EH (cell line): ENCODE results near the gene FAM110D.

Experiments
- DNase-seq: peaks from one replicate; pipeline ENCODE4 v3.0.0-alpha.2; 2015; ENCODE audit warnings: low read depth

The FAM110D gene

GRCh38 chr1:26163684-26164035, 4.8 kb downstream of the FAM110D start:
- no peak for DNase-seq

DNA sequence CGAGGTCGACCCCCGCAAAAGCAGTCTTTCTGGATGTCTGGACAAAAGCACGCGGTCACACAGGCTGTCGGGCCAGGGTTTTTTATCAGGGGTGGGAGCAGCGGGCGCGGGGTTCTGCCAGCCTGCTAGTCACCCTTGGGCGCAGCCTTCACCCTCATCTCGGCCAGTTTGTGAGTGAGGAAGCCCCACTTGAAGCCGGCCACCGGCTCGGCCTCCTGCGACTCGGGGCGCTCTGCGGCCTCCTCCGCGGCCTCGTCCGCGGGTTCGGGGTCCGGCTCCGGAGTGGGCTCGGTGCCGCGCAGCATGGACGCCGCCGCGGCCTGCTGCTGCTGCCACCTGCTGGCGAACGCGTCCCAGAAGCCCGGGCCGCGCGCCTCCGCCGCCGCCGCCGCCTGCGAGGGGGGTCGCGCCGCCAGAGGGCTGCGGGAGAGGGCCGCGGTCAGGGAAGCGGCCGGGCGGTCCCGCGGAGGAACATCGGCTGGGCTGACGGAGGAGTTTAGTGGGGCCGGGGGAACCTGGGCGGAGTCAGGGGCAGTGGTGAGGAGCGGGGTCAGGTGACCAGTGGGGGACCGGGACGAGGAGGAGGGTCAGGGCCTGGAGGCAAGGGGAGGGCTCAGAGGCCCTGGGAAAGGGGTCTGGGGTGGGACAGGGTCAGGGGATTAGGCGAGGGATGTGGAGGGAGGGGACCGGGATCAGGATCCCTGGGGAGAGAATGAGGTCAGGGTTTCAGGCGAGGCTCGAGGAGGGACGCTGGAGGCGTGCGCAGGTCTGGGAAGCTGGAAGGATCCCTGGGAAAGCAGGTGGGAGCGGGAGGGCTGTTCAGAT, 5.4 kb downstream of the FAM110D start:
- DNase-seq: peak; percentile 22

DNA sequence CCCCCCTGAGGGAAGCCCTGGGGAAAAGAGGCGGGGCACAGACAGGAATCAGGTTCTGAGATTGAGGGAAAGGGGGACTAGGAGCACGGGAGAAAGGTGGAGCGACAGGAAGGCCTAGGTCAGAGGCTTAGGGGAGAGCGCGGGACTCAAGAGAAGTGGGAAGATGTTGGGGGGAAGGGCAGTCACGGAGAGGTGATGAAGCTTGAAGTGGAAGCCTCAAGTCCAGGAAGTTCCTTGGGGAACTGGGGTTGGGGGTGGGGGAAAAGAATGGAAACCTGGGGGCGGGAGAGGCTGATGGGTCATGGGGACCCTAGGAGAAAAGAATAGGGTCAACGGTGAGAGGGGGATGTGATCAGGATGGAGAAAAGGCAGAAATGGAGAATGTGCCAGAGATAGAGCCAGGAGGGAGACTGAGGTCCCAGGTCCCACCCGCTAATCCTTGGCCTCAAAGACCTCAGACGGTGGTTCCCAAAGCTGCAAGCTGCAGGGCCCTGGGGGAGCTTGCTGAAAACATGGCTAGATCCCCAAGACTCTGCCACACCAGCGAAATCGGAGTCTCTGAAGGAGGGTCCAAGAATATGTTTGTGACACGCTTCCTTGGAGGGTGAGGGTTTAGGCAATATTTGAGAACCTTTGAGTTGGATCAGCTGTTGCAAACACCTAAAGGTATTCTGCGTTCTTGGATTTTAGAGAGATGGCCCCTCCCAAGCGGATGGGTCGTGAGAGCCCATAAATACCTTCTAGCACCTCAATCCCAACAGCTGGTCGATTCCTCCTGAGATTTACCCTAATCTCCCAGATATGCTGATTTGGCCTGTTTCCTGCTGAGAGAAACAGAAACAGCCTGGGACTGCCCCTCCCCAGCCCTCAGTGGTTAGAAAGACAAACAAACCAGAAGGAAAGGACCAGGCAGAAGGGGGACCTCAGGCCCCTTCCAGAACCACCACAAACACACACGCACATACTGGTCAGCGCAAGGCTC, 6.3 kb downstream of the FAM110D start:
- no peak for DNase-seq

GRCh38 chr1:26166719-26167281, 7.9 kb downstream of the FAM110D start:
- DNase-seq: no peak

DNA sequence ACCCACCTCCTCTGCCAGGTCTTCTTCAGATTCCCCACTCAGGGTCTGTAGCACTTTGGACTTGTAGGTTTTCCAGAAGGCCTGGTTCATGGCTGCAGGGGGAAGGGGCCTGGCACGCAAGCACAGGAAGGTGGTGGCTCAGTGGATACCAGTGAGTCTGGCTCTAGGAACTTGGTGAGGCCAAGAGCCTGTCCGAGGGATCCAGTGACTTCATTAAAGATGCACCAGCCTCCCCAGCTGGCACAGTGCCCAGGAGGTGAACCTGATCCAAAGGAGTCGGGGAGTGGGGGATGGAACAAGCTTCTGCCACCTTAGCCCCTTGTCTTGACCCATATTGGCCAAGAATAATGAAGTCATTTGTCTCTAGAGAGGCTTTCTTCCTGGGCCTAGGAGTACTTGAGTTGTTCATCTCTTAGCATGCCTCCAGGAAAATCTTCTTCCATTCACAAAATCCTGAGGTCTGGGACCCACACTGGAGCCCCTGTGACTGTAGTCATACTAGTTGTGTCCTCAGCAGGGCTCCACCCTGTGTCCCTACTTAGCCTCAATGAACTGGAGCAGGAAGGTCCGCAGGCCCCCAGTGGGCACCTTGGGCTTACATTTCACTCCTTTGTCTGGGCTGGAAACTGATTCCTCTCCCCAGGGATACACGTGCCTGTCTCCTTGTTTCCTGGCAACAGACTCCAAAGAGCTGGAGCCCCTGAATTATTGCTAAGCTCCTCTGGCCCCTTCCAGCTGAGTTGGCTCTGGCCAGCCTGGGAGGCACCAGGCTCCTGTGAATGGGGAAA, 9.7 kb downstream of the FAM110D start, which contains the start of gene C1orf232:
C1orf232 (minus strand) TSS at position 554 of the 788 bp plus-strand sequence; CDS start at position 90, 464 bp downstream.
- DNase-seq: no peak

- no peak for DNase-seq
Observed at GRCh38 chr1:26169198-26169554, 10.3 kb downstream of the FAM110D start.

- DNase-seq: peak; percentile 91
Observed at GRCh38 chr1:26169669-26170471, 11.0 kb downstream of the FAM110D start, which contains the start of gene ZNF593. Gene ZNF593, plus strand, starts transcription at chr1:26169908. Its CDS starts 76 bp downstream, at chr1:26169984.

DNA sequence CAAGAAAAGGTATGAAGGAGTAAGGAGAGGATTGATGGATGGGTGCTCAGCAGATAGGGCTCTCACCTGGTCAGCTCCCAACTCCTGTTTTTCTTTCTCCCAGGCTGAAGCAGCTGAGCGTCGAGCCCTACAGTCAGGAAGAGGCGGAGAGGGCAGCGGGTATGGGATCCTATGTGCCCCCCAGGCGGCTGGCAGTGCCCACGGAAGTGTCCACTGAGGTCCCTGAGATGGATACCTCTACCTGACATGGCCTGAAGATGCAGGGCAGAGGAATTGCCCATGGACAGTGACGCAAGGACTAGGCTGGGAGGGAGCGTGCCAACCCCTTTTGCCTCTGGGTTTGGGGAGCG, 11.6 kb downstream of the FAM110D start:
- DNase-seq: no peak

- no peak for DNase-seq
Observed at GRCh38 chr1:26171084-26172072, 12.5 kb downstream of the FAM110D start, which contains the start of gene ZNF593OS. Gene ZNF593OS, minus strand, starts transcription at chr1:26171832. Its CDS starts 171 bp downstream, at chr1:26171661.

DNA sequence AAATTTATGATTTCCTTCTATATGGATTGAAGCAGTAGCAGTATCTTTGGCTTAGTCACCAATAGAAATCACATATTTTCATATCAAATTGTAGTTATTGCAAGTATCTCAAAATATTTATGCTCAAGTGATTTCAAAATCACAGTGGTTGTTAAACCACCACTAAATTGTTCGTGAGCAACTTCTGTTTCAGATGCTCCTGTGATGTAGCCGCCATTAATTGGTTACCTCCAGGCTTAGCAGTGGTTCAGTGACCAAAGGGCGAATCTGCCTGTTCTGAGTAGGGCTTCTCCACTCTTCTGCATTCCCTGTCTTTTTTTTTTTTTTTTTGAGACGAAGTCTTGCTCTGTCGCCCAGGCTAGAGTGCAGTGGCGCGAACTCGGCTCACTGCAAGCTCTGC, 16.5 kb downstream of the FAM110D start:
- DNase-seq: no peak

- DNase-seq: no peak
Observed at GRCh38 chr1:26177182-26177684, 18.4 kb downstream of the FAM110D start, which contains the start of gene CNKSR1. Gene CNKSR1, plus strand, starts transcription at chr1:26177491. Its CDS starts 57 bp downstream, at chr1:26177548.

- no peak for DNase-seq
Observed at GRCh38 chr1:26180010-26180506, 21.2 kb downstream of the FAM110D start.

DNA sequence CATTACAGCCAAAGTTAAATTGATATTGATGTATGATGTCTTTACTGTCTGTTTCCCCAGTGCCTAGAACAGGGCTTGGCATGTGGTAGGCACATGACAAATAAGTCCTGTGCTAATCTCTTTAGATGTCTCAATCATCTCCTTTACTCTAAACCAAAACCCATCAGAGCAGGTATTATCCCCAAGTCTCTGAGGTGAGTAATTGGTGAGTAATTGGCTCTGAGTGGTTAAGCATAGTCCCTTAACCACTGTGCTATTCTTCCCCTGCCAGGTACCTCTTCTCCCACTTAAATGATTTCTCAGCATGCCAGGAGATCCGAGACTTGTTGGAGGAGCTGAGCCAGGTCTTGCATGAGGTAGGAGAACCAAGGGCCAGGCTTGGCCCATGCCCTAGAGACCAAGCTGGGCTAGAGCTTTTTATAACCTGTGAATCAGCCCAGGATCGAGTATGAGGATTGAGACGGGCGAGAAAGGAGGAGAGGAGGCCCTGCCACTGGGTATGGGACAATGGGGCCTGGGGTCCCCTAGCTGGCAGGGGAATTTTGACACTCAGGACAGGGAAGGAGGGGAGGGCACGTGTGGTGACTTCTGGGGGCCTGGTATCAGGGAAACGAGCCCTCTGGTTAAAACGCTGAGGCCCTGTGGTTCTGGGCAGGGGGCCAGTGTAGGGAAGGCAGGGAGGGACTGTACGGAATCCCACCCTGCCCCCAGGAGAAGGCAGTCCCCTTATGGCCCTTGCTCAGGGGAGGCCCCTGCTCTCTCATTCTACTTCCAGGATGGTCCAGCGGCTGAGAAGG, 22.9 kb downstream of the FAM110D start:
- DNase-seq: no peak

DNA sequence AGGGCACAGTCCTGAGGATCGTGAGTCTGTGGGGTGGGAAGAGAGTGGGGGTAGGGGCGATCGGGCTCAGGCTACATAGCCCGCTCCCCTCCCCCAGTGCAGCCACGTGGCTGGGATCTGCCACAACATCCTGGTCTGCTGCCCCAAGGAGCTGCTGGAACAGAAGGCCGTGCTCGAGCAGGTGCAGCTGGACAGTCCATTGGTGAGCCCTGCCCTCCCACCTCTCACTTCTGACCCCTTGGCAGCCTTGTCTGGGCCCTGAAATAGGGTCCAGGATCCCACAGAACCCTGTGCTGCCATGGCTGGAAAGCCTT, 23.5 kb downstream of the FAM110D start:
- no peak for DNase-seq

GRCh38 chr1:26184086-26184485, 25.2 kb downstream of the FAM110D start:
- no peak for DNase-seq

GRCh38 chr1:26184883-26185282, 26.0 kb downstream of the FAM110D start:
- DNase-seq: no peak

DNA sequence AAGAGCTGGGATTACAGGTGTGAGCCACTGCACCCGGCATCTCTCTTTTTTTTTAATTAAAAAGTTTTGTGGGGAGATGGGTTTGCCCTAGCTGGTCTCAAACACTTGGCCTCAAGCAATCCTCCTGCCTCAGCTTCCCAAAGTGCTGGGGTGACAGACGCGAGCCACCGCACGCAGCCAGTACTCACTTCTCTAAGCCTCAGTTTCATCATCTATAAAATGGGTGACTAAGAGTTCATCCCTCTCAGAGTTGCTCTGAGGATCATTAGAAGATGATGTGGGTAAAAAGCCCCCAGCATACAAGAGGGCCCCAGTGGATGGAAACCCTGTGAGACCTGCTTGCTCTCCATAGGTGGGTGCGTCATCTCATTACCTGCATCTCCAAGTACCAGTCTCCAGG, 29.0 kb downstream of the FAM110D start:
- DNase-seq: no peak

DNA sequence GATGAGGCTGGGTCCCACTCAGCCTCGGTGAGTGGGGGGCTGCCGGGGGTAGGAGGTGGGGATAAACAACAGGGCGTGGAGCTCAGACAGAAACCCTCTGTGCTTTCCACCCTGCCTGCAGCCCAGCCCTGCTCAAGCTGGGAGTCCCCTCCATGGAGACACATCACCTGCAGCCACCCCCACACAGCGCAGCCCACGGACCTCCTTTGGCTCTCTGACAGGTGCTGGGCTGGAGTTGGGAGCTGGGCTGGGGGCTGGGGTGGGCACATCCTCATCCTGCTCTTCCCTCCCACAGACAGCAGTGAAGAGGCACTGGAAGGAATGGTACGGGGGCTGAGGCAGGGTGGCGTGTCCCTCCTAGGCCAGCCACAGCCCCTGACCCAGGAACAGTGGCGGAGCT, 29.6 kb downstream of the FAM110D start:
- DNase-seq: no peak
